Measurements from ENCODE around the gene REPS1.

DNA sequence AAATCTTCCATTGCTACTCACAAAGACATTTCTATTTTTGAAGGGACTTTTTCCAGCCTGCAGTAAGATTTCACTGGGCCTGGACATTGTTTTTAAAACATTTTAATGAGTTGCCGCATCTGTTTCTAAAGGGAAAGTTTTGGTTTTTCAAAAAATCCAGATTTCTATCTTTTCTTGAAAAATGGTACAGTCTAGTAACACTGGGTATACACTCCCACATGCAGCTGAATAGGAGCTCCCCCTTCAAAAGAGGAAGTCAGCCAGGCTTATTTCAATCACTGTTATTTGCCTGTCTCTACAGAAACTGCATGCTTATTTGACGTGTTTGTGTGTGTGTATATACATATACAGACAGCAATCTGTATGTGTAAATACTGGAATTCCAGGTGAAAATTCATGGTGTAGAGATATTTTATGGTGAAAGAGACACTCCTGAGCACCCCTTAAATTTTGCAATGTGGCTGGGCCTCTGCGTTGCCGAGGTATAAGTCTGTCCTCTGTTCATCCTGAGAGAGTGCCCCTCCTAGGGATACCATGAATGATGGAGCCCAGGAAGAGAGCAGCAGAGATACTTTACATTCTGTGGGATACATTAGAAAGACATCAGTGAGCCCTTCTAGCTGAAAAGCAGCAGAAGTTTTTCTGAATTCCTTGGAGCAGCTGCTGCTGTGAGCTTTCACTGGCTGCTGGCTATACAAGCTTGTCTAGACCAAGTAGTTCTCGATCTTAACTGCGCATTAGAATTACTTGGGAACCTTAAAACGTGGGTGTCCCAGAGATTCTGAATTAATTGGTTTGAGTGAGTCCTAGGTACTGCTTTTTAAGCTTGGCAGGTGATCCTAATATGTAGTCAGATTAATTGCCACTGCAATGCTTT is 28.5 kb upstream of the REPS1 start:
- TF ChIP-seq, protein P1, sequence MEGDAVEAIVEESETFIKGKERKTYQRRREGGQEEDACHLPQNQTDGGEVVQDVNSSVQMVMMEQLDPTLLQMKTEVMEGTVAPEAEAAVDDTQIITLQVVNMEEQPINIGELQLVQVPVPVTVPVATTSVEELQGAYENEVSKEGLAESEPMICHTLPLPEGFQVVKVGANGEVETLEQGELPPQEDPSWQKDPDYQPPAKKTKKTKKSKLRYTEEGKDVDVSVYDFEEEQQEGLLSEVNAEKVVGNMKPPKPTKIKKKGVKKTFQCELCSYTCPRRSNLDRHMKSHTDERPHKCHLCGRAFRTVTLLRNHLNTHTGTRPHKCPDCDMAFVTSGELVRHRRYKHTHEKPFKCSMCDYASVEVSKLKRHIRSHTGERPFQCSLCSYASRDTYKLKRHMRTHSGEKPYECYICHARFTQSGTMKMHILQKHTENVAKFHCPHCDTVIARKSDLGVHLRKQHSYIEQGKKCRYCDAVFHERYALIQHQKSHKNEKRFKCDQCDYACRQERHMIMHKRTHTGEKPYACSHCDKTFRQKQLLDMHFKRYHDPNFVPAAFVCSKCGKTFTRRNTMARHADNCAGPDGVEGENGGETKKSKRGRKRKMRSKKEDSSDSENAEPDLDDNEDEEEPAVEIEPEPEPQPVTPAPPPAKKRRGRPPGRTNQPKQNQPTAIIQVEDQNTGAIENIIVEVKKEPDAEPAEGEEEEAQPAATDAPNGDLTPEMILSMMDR (IDR thresholded peaks at IDR 0.05) = no peak
- TF ChIP-seq POLR2A (IDR thresholded peaks at IDR 0.05) = no peak

Data from transverse colon (tissue), 3 donors.